HUES6 (cell line): ENCODE measurements around the gene RAB27B.

ENCODE experiments used
- H3K27ac ChIP-seq: 2 replicates; pipeline ENCODE4 v1.7.0; 2013; ENCODE audit warnings: low read depth, mild to moderate bottlenecking, low read length, inconsistent platforms
- H3K27me3 ChIP-seq: 2 replicates; pipeline ENCODE4 v1.6.1; 2013; ENCODE audit warnings: low read length; ENCODE audit not compliant: control insufficient read depth, insufficient read depth
- H3K36me3 ChIP-seq: 2 replicates; pipeline ENCODE4 v1.6.1; 2013; ENCODE audit warnings: low read length; ENCODE audit not compliant: control insufficient read depth, insufficient read depth
- H3K4me1 ChIP-seq: 2 replicates; pipeline ENCODE4 v1.6.1; 2013; ENCODE audit warnings: low read length; ENCODE audit not compliant: control insufficient read depth, insufficient read depth
- H3K4me3 ChIP-seq: 2 replicates; pipeline ENCODE4 v1.5.1; 2013; ENCODE audit warnings: low read depth, low read length
- H3K9ac ChIP-seq: one replicate; pipeline ENCODE4 v1.6.1; 2013; ENCODE audit warnings: mild to moderate bottlenecking, low read length
- H3K9me3 ChIP-seq: 2 replicates; pipeline ENCODE4 v1.6.1; 2013; ENCODE audit warnings: low read depth, low read length; ENCODE audit not compliant: control insufficient read depth, insufficient read depth

RAB27B gene

GRCh38 chr18:54867131-54867530, 38.9 kb downstream of the RAB27B start:
- Histone ChIP-seq H3K9me3 (no peaks in the 10 kb centered on the region), H3K36me3 (no peaks in the 10 kb centered on the region), H3K27ac (no peak overlapping the region), H3K4me1 (no peaks in the 10 kb centered on the region), H3K27me3 (no peaks in the 10 kb centered on the region), H3K9ac (no peak overlapping the region), H3K4me3 (no peak overlapping the region)

GRCh38 chr18:54871231-54871630, 43.0 kb downstream of the RAB27B start:
- Histone ChIP-seq H3K9me3 (no peaks in the 10 kb centered on the region), H3K9ac (no peak overlapping the region), H3K27ac (no peak overlapping the region), H3K27me3 (no peaks in the 10 kb centered on the region), H3K4me3 (no peak overlapping the region), H3K4me1 (no peaks in the 10 kb centered on the region), H3K36me3 (no peaks in the 10 kb centered on the region)

- Histone ChIP-seq H3K4me1 (no peaks in the 10 kb centered on the region), H3K36me3 (no peaks in the 10 kb centered on the region), H3K27ac (no peak overlapping the region), H3K4me3 (no peak overlapping the region), H3K9ac (no peak overlapping the region), H3K27me3 (no peaks in the 10 kb centered on the region), H3K9me3 (no peaks in the 10 kb centered on the region)
Measured at GRCh38 chr18:54872681-54873080, 44.4 kb downstream of the RAB27B start.

GRCh38 chr18:54873884-54874255, 45.6 kb downstream of the RAB27B start:
- Histone ChIP-seq H3K4me3 (no peak overlapping the region), H3K9me3 (no peaks in the 10 kb centered on the region), H3K9ac (no peak overlapping the region), H3K27ac (no peak overlapping the region), H3K27me3 (no peaks in the 10 kb centered on the region), H3K36me3 (no peaks in the 10 kb centered on the region), H3K4me1 (no peaks in the 10 kb centered on the region)

- H3K9ac ChIP-seq: no peak overlapping the region
- H3K27ac ChIP-seq: no peak overlapping the region
- no peaks in the 10 kb centered on the region for H3K27me3 ChIP-seq
- H3K36me3 ChIP-seq: no peaks in the 10 kb centered on the region
- no peak overlapping the region for H3K4me3 ChIP-seq
- H3K9me3 ChIP-seq: no peaks in the 10 kb centered on the region
- H3K4me1 ChIP-seq: peaks cover 7% of the 10 kb centered on the region; the same call in 1 of the 2 replicates
Measured at GRCh38 chr18:54875063-54875462, 46.8 kb downstream of the RAB27B start.

- H3K9me3 ChIP-seq: no peaks in the 10 kb centered on the region
- peaks cover 13% of the 10 kb centered on the region; the same call in 1 of the 2 replicates for H3K4me1 ChIP-seq
- H3K27ac ChIP-seq: no peak overlapping the region
- H3K9ac ChIP-seq: no peak overlapping the region
- H3K27me3 ChIP-seq: no peaks in the 10 kb centered on the region
- H3K4me3 ChIP-seq: no peak overlapping the region
- H3K36me3 ChIP-seq: no peaks in the 10 kb centered on the region
Measured at GRCh38 chr18:54877076-54877475, 48.8 kb downstream of the RAB27B start.

GRCh38 chr18:54878159-54878622, 49.9 kb downstream of the RAB27B start:
- Histone ChIP-seq H3K27me3 (no peaks in the 10 kb centered on the region; the same call in 1 of the 2 replicates), H3K9me3 (no peaks in the 10 kb centered on the region), H3K4me1 (peaks cover 18% of the 10 kb centered on the region; the same call in 1 of the 2 replicates), H3K4me3 (no peak overlapping the region), H3K9ac (no peak overlapping the region), H3K36me3 (no peaks in the 10 kb centered on the region), H3K27ac (no peak overlapping the region)

- Histone ChIP-seq H3K36me3 (no peaks in the 10 kb centered on the region), H3K4me1 (peaks cover 18% of the 10 kb centered on the region; the same call in 1 of the 2 replicates), H3K27me3 (no peaks in the 10 kb centered on the region; the same call in 1 of the 2 replicates), H3K27ac (no peak overlapping the region), H3K9me3 (no peaks in the 10 kb centered on the region), H3K4me3 (no peak overlapping the region), H3K9ac (no peak overlapping the region)
Measured at GRCh38 chr18:54878659-54879358, 50.5 kb downstream of the RAB27B start.

GRCh38 chr18:54879691-54880090, 51.4 kb downstream of the RAB27B start:
- H3K4me3 ChIP-seq: no peak overlapping the region
- H3K27me3 ChIP-seq: no peaks in the 10 kb centered on the region; the same call in 1 of the 2 replicates
- H3K36me3 ChIP-seq: no peaks in the 10 kb centered on the region
- H3K27ac ChIP-seq: no peak overlapping the region; the same call in 1 of the 2 replicates
- no peak overlapping the region for H3K9ac ChIP-seq
- no peaks in the 10 kb centered on the region for H3K9me3 ChIP-seq
- peaks cover 18% of the 10 kb centered on the region; the same call in 1 of the 2 replicates for H3K4me1 ChIP-seq

- Histone ChIP-seq H3K36me3 (no peaks in the 10 kb centered on the region), H3K27ac (peak overlapping the region; percentile 4; the same call in 1 of the 2 replicates)
Measured at GRCh38 chr18:54880395-54881105, 52.3 kb downstream of the RAB27B start.

GRCh38 chr18:54881229-54881768, 53.0 kb downstream of the RAB27B start:
- Histone ChIP-seq H3K27me3 (no peaks in the 10 kb centered on the region; the same call in 1 of the 2 replicates), H3K36me3 (no peaks in the 10 kb centered on the region), H3K27ac (no peak overlapping the region)

More at GRCh38 chr18:54880395-54881105, 52.3 kb downstream of the RAB27B start:
- Histone ChIP-seq H3K4me1 (peaks cover 18% of the 10 kb centered on the region; the same call in 1 of the 2 replicates), H3K27me3 (no peaks in the 10 kb centered on the region; the same call in 1 of the 2 replicates), H3K4me3 (no peak overlapping the region), H3K9me3 (no peaks in the 10 kb centered on the region), H3K9ac (no peak overlapping the region)

More at GRCh38 chr18:54881229-54881768, 53.0 kb downstream of the RAB27B start:
- peaks cover 18% of the 10 kb centered on the region; the same call in 1 of the 2 replicates for H3K4me1 ChIP-seq
- H3K9me3 ChIP-seq: no peaks in the 10 kb centered on the region
- H3K9ac ChIP-seq: no peak overlapping the region
- no peak overlapping the region for H3K4me3 ChIP-seq
